GM19193 (cell line): ENCODE results near the gene FLOT1.

Experiments used
- POLR2A ChIP-seq: IDR thresholded peaks from 4 replicates; pipeline ENCODE4 v1.6.1; 2011; ENCODE audit not compliant: insufficient read depth, insufficient read length; ENCODE audit errors: extremely low read depth

FLOT1 gene

GRCh38 chr6:30742316-30743098 is at the start of gene FLOT1:
TSS of gene FLOT1 (minus strand) at chr6:30742687. CDS start at chr6:30742189, 498 bp downstream.
- TF ChIP-seq POLR2A = peak; percentile 76

- no peak for TF ChIP-seq POLR2A
These were observed 48.4 kb upstream of the FLOT1 start for GRCh38 chr6:30790724-30791383.

- no peak for TF ChIP-seq POLR2A
These were observed 47.1 kb upstream of the FLOT1 start for GRCh38 chr6:30789606-30790005.

GRCh38 chr6:30787954-30788353 is 45.5 kb upstream of the FLOT1 start:
- TF ChIP-seq POLR2A = no peak

GRCh38 chr6:30782425-30783014 is 40.0 kb upstream of the FLOT1 start:
- TF ChIP-seq POLR2A = no peak

GRCh38 chr6:30781743-30782424 is 39.4 kb upstream of the FLOT1 start:
- no peak for TF ChIP-seq POLR2A

- no peak for TF ChIP-seq POLR2A
These were observed 38.9 kb upstream of the FLOT1 start for GRCh38 chr6:30781395-30781742.

GRCh38 chr6:30780642-30780920 is 38.1 kb upstream of the FLOT1 start:
- TF ChIP-seq POLR2A = no peak

GRCh38 chr6:30779850-30780641 is 37.6 kb upstream of the FLOT1 start:
- no peak for TF ChIP-seq POLR2A

GRCh38 chr6:30778001-30778635 is 35.6 kb upstream of the FLOT1 start:
- no peak for TF ChIP-seq POLR2A

- TF ChIP-seq POLR2A = no peak
These were observed 34.6 kb upstream of the FLOT1 start for GRCh38 chr6:30777155-30777485.

- no peak for TF ChIP-seq POLR2A
These were observed 34.1 kb upstream of the FLOT1 start for GRCh38 chr6:30776390-30777154.

GRCh38 chr6:30775104-30775503 is 32.6 kb upstream of the FLOT1 start:
- no peak for TF ChIP-seq POLR2A

- TF ChIP-seq POLR2A = no peak
These were observed 32.2 kb upstream of the FLOT1 start for GRCh38 chr6:30774701-30775100.
